ENCODE measurements around the gene ATP1A3.

The ATP1A3 gene

DNA sequence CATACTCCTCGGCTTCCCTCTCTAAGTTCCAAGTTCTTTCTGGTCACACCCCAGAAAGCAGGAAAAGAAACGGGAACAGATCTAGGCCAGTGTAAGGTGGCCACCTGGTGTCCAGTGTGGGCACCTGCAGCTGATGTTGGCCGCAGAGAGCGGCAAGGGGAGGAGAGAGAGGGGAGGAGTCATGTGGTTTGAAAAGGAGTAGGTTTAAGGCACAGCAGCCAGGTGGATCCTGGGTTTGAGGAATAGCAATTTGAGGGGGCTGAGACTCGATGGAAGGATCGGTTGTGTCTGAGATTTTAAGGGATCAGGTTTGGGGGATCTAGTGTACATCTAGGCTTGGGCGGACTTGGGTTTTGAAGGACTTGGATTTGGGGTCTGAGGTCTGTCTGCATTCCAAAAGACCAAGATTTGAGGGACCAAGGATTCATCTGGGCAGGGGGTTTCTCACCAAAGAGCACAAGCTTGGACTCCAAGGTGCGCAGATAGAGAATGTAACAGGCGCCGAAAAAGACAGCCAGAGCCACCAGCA is 36.1 kb downstream of the ATP1A3 start:
- peak overlapping the region; percentile 85 for H3K27ac ChIP-seq (ENCODE audit: low read length)
- H3K4me3 ChIP-seq (ENCODE audit: low read depth in 1 of 2, low read length in 2 of 2) = peak overlapping the region; percentile 79 to 94
- peaks cover 0 to 14% of the 10 kb centered on the region in 2 donors for H3K36me3 ChIP-seq (ENCODE audit: control insufficient read depth in 1 of 2, insufficient read depth in 2 of 2, low read length in 2 of 2)
- H3K27me3 ChIP-seq (ENCODE audit: low read depth, low read length) = no peaks in the 10 kb centered on the region
- peaks cover 12 to 16% of the 10 kb centered on the region in 2 donors for H3K4me1 ChIP-seq (ENCODE audit: control insufficient read depth in 1 of 2, insufficient read depth in 2 of 2, low read length in 2 of 2)
- H3K9me3 ChIP-seq (ENCODE audit: control insufficient read depth in 1 of 2, low read length in 2 of 2) = no peaks in the 10 kb centered on the region

DNA sequence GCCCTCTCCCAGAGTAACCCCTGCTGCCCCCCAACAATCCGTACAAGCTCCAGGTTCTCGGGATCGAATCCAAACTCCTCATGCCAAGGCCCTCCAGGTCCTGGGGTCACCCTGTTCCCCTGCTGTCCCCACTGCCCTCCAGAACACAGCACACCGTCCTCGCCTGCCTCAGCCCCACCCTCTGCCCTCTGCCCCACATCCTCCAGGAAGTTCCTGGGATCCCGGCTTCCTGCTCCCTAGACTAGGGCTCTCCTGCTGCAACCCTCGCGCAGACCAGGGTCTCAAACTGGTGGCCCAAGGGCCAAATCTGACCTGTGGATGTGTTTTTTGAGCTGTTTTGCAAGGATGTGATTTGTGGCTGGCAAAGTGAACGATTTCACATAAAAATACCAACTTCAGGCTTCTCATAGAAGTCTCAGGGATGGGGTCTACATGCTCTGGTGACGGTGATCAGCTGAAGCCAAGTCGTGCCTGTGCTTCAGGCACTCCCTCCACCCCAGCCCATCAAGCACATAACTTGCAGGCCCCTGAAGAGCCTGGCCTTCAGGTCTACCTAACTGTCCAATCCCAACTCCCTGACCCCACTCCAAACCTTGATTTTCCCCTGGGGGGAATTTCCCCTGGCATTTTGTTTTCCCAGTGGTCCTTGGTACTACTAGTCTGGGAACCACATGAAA is 36.7 kb downstream of the ATP1A3 start:
- no peaks in the 10 kb centered on the region for H3K9me3 ChIP-seq (ENCODE audit: control insufficient read depth in 1 of 2, low read length in 2 of 2)
- peak overlapping the region in 1 of 2 donors; percentile 31 for H3K4me3 ChIP-seq (ENCODE audit: low read depth in 1 of 2, low read length in 2 of 2)
- H3K27me3 ChIP-seq (ENCODE audit: low read depth, low read length) = no peaks in the 10 kb centered on the region
- H3K4me1 ChIP-seq (ENCODE audit: control insufficient read depth in 1 of 2, insufficient read depth in 2 of 2, low read length in 2 of 2) = peaks cover 12 to 16% of the 10 kb centered on the region in 2 donors
- peaks cover 0 to 14% of the 10 kb centered on the region in 2 donors for H3K36me3 ChIP-seq (ENCODE audit: control insufficient read depth in 1 of 2, insufficient read depth in 2 of 2, low read length in 2 of 2)
- peak overlapping the region; percentile 85 for H3K27ac ChIP-seq (ENCODE audit: low read length)

DNA sequence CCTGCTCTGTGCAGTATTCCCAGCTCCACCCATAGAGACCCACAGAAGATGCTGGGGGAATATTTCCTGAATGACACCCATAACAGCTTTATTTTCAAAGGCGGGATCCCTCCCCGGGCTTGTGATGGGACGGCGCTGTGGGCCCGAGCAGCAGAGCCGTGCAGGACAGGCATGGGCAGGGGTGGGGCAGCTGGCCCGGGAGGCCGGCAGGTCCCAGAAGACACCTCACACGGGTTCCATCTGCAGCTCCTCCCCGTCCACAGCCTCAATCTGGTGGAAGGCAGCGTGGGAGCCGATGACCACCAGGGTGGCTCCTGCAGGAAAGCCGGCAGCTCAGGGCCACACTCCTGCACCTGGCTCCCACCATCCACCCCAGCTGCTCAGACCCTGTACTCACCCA is 37.4 kb downstream of the ATP1A3 start:
- Histone ChIP-seq H3K4me1 (ENCODE audit: control insufficient read depth in 1 of 2, insufficient read depth in 2 of 2, low read length in 2 of 2) (peaks cover 12 to 16% of the 10 kb centered on the region in 2 donors), H3K36me3 (ENCODE audit: control insufficient read depth in 1 of 2, insufficient read depth in 2 of 2, low read length in 2 of 2) (peaks cover 0 to 14% of the 10 kb centered on the region in 2 donors), H3K9me3 (ENCODE audit: control insufficient read depth in 1 of 2, low read length in 2 of 2) (no peaks in the 10 kb centered on the region), H3K27me3 (ENCODE audit: low read depth, low read length) (no peaks in the 10 kb centered on the region), H3K4me3 (ENCODE audit: low read depth in 1 of 2, low read length in 2 of 2) (no peak overlapping the region), H3K27ac (ENCODE audit: low read length) (no peak overlapping the region)

DNA sequence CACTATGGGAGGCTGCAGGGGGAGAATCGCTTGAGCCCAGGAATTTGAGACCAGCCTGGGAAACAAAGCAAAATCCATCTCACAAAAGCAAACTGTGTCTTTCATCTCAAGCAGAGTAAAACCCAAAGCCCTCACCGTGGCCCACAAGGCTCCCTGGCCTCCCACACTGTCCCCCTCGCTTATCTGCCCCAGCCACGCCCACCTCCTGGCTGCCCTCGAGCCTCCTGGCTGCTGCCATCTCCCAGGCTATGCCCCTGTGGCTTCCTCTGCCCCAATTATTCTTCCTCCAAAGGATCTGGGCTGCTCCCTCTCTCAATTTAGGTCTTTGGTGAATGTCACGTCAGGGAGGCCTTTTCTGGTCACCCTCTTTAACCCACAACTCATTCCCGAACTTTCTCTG is 38.5 kb downstream of the ATP1A3 start:
- H3K9me3 ChIP-seq (ENCODE audit: control insufficient read depth in 1 of 2, low read length in 2 of 2) = no peaks in the 10 kb centered on the region
- no peak overlapping the region for H3K27ac ChIP-seq (ENCODE audit: low read length)
- no peaks in the 10 kb centered on the region for H3K27me3 ChIP-seq (ENCODE audit: low read depth, low read length)
- H3K4me3 ChIP-seq (ENCODE audit: low read depth in 1 of 2, low read length in 2 of 2) = no peak overlapping the region
- H3K36me3 ChIP-seq (ENCODE audit: control insufficient read depth in 1 of 2, insufficient read depth in 2 of 2, low read length in 2 of 2) = peaks cover 0 to 14% of the 10 kb centered on the region in 2 donors
- H3K4me1 ChIP-seq (ENCODE audit: control insufficient read depth in 1 of 2, insufficient read depth in 2 of 2, low read length in 2 of 2) = peaks cover 12 to 16% of the 10 kb centered on the region in 2 donors

DNA sequence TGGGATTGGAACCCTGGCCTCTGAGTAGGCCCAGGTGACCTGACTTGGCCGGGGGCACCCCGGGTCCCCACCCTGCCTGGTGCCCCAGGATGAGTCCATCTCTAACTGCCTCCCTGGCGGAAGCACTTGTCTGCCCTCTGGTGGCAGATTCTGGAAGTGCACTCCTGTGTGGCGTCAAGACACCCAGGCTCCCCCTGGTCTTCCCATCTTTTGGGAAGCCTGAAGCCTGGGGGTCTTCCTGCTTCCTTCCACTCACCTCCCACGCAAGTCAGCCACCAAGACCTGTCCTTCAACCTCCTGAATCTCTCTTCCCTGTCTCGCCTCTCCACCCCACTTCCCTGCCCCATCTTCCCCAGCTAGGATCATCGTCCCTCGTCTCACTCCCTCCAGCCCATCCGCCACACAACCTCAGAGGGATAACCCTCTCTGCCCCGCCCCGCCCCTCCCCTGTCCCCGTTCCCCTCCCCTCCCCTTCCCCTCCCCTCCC is 42.3 kb downstream of the ATP1A3 start:
- Histone ChIP-seq H3K36me3 (ENCODE audit: control insufficient read depth in 1 of 2, insufficient read depth in 2 of 2, low read length in 2 of 2) (peaks cover 0 to 13% of the 10 kb centered on the region in 2 donors), H3K4me3 (ENCODE audit: low read depth in 1 of 2, low read length in 2 of 2) (no peak overlapping the region)

DNA sequence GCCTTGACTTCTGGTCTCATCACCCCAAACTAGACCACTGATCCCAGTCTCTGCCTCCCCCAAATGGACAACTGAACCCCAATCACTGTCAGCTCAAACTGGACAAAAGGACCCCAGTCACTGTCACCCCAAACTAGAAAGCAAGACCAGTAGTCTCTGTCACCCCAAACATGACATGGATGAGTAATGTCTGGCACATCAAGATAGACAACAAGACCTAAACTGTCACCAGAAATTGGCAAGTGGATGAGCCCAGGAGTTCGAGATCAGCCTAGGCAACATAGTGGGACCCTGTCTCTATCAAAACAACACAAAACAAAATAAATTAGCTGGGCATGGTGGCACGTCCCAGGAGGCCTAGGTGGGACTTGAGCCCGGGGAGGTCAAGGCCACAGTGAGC is 46.9 kb downstream of the ATP1A3 start:
- no peaks in the 10 kb centered on the region for H3K4me1 ChIP-seq (ENCODE audit: control insufficient read depth in 1 of 2, insufficient read depth in 2 of 2, low read length in 2 of 2)
- H3K27me3 ChIP-seq (ENCODE audit: low read depth, low read length) = no peaks in the 10 kb centered on the region
- no peak overlapping the region for H3K4me3 ChIP-seq (ENCODE audit: low read depth in 1 of 2, low read length in 2 of 2)
- no peaks in the 10 kb centered on the region for H3K9me3 ChIP-seq (ENCODE audit: control insufficient read depth in 1 of 2, low read length in 2 of 2)
- H3K27ac ChIP-seq (ENCODE audit: low read length) = no peak overlapping the region
- no peaks in the 10 kb centered on the region for H3K36me3 ChIP-seq (ENCODE audit: control insufficient read depth in 1 of 2, insufficient read depth in 2 of 2, low read length in 2 of 2)

More for the DNA sequence above, 42.3 kb downstream of the ATP1A3 start:
- H3K4me1 ChIP-seq (ENCODE audit: control insufficient read depth in 1 of 2, insufficient read depth in 2 of 2, low read length in 2 of 2) = no peaks in the 10 kb centered on the region
- H3K9me3 ChIP-seq (ENCODE audit: control insufficient read depth in 1 of 2, low read length in 2 of 2) = no peaks in the 10 kb centered on the region
- H3K27ac ChIP-seq (ENCODE audit: low read length) = no peak overlapping the region
- H3K27me3 ChIP-seq (ENCODE audit: low read depth, low read length) = no peaks in the 10 kb centered on the region

DNA sequence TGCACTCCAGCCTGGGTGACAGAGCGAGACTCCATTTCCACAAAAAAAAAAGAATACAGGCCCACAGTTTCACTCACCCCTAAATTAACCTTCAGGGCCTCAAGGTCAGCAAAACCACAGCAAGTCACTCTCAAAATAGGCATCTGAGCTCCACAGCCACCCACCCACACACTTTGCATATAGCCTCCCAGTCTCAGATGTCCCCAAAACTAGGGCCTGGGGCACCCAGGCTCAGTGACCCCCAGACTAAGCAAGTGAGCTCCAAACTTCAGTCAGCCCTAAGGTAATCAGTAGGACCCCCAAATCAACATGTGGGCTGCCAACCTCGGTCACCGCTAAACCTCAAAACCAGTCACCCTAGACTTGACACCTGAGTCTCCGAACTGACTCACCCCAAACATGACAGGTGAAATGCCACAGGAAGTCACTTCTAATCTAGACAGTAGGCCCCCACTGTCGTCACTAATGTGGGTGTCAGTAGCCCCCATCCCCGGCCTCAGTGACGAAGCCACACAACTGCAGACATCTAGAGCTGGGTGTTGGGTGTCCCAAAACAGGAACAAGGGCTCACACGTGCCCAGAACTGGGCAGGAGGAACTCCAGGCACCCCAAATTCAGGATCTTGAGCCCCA is 48.8 kb downstream of the ATP1A3 start:
- Histone ChIP-seq H3K4me1 (ENCODE audit: control insufficient read depth in 1 of 2, insufficient read depth in 2 of 2, low read length in 2 of 2) (peaks cover 0 to 11% of the 10 kb centered on the region in 2 donors), H3K27ac (ENCODE audit: low read length) (no peak overlapping the region)

DNA sequence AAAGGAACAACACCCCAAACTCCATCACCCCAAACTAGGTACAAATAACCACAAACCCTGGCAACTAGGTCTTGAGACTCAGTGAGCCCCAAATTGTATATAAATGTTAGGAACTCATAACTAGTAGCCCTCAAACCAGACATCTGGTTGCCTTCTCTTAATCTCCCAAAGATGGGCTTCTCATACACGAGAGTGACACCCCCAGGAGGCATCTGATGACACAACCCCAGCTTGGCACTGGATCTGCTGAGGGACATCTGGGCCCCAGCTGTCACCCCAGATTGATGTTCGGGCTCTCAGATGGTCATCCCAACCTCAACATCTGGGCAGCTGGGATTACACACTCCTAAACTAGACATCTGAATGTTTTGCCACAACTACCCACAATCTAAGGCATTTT is 49.7 kb downstream of the ATP1A3 start:
- Histone ChIP-seq H3K27ac (ENCODE audit: low read length) (no peak overlapping the region), H3K9me3 (ENCODE audit: control insufficient read depth in 1 of 2, low read length in 2 of 2) (no peaks in the 10 kb centered on the region), H3K4me1 (ENCODE audit: control insufficient read depth in 1 of 2, insufficient read depth in 2 of 2, low read length in 2 of 2) (peaks cover 0 to 16% of the 10 kb centered on the region in 2 donors), H3K27me3 (ENCODE audit: low read depth, low read length) (peaks cover 9% of the 10 kb centered on the region), H3K4me3 (ENCODE audit: low read depth in 1 of 2, low read length in 2 of 2) (no peak overlapping the region), H3K36me3 (ENCODE audit: control insufficient read depth in 1 of 2, insufficient read depth in 2 of 2, low read length in 2 of 2) (no peaks in the 10 kb centered on the region)

More for the DNA sequence above, 48.8 kb downstream of the ATP1A3 start:
- no peaks in the 10 kb centered on the region for H3K36me3 ChIP-seq (ENCODE audit: control insufficient read depth in 1 of 2, insufficient read depth in 2 of 2, low read length in 2 of 2)
- H3K27me3 ChIP-seq (ENCODE audit: low read depth, low read length) = peaks cover 9% of the 10 kb centered on the region
- H3K4me3 ChIP-seq (ENCODE audit: low read depth in 1 of 2, low read length in 2 of 2) = no peak overlapping the region
- no peaks in the 10 kb centered on the region for H3K9me3 ChIP-seq (ENCODE audit: control insufficient read depth in 1 of 2, low read length in 2 of 2)

DNA sequence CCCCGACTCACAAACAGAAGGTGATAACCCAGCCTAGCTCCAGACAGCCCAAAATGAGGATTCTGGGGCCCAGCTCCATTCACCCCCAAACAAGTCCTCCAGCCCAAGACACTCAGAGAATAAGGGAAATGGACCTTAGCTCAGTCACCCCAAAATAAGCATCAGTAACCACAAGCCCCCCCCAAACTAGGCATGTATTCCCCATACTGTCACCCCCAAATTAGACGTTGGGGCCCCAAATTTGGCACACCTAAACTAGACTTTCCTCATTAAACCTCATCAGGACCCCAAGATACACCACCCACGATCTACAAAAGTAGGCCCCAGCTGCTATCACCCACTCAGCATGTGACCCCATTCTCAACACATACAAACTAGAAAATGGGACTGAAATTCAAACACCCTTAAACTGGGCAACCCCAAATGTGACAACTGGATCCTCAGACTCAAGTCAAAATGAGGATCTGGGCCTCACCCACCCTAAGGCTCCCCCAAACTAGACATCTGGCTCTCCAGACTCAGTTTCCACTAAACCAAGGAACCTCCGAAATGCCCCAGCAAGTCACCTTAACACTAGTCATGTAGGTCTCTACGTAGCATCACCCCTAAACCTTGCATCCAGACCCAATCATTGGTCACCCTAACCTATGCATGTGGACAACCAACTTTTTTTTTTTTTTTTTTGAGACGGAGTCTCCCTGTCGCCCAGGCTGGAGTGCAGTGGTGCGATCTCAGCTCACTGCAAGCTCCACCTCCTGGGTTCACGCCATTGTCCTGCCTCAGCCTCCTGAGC is 52.4 kb downstream of the ATP1A3 start:
- no peaks in the 10 kb centered on the region for H3K9me3 ChIP-seq (ENCODE audit: control insufficient read depth in 1 of 2, low read length in 2 of 2)
- H3K36me3 ChIP-seq (ENCODE audit: control insufficient read depth in 1 of 2, insufficient read depth in 2 of 2, low read length in 2 of 2) = no peaks in the 10 kb centered on the region
- no peak overlapping the region for H3K27ac ChIP-seq (ENCODE audit: low read length)
- H3K27me3 ChIP-seq (ENCODE audit: low read depth, low read length) = peaks cover 10% of the 10 kb centered on the region
- H3K4me1 ChIP-seq (ENCODE audit: control insufficient read depth in 1 of 2, insufficient read depth in 2 of 2, low read length in 2 of 2) = peaks cover 0 to 16% of the 10 kb centered on the region in 2 donors
- no peak overlapping the region for H3K4me3 ChIP-seq (ENCODE audit: low read depth in 1 of 2, low read length in 2 of 2)

DNA sequence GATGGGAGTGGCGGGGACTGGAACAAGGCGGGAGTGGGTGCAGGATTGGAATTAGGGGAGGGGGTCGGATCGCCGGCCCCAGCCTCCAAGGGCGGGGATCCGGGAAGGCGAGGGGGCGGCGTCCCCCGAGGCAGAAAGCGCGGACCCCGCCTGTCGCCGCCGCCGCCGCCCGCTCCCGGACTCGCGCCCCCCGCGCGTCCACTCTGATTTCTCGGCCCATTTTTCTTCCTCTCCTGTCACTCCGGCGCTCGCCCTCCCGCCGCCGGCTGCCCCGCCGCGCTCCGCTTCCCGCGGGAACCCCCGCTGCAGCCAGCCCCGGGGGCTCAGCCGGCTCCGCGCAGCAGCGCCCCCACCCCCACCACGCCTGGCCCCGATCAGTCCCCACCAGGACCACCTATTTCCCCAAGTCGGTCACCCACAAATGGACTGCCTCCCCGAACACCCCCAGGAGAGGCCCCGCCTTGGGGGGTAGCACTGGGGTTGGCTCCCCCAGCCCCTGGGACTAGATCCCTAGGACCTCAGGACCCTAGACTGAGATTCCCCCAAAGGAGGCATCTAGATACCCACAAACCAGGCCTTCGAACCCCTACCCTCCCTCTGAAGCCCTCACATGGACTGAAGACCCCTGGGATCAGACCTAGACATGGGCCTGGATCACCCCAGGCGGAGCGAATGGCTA is 53.2 kb downstream of the ATP1A3 start:
- H3K27ac ChIP-seq (ENCODE audit: low read length) = no peak overlapping the region
- H3K9me3 ChIP-seq (ENCODE audit: control insufficient read depth in 1 of 2, low read length in 2 of 2) = no peaks in the 10 kb centered on the region
- peaks cover 17% of the 10 kb centered on the region for H3K27me3 ChIP-seq (ENCODE audit: low read depth, low read length)
- peak overlapping the region; percentile 26 to 52 for H3K4me3 ChIP-seq (ENCODE audit: low read depth in 1 of 2, low read length in 2 of 2)
- no peaks in the 10 kb centered on the region for H3K36me3 ChIP-seq (ENCODE audit: control insufficient read depth in 1 of 2, insufficient read depth in 2 of 2, low read length in 2 of 2)
- H3K4me1 ChIP-seq (ENCODE audit: control insufficient read depth in 1 of 2, insufficient read depth in 2 of 2, low read length in 2 of 2) = peaks cover 0 to 16% of the 10 kb centered on the region in 2 donors

All from muscle layer of duodenum (tissue), 2 donors.